22Rv1 (cell line): Measurements from ENCODE around the gene HORMAD2.

Experiments
- CTCF ChIP-seq: fragments of 450-650 bp; IDR thresholded peaks from 2 replicates; pipeline ENCODE4 v1.5.1; 2017; ENCODE audit warnings: mild to moderate bottlenecking
- ZFX ChIP-seq: fragments of 450-650 bp; IDR thresholded peaks from 2 replicates; pipeline ENCODE4 v1.6.1; 2017; ENCODE audit warnings: antibody characterized with exemption, borderline replicate concordance

- TF ChIP-seq CTCF (no peak), ZFX (no peak)
Observed at GRCh38 chr22:30114361-30114760, 34.1 kb downstream of the HORMAD2 start.
